ENCODE data around the gene ATG4D. TPM values are rescaled to one million over a fixed set of nuclear protein-coding genes. Genes with fewer than 3 reads are reported as not detected.
A peak's percentile ranks its signal among the peaks of the same experiment; 100 is the strongest.

The ATG4D gene
- total and polyA plus RNA-seq, 10 of the 15 experiments (the other 5 are each of a cell fraction or from before 2014, with no cell fraction given) = 0.39 to 28.7 (median 13.4) TPM

DNA sequence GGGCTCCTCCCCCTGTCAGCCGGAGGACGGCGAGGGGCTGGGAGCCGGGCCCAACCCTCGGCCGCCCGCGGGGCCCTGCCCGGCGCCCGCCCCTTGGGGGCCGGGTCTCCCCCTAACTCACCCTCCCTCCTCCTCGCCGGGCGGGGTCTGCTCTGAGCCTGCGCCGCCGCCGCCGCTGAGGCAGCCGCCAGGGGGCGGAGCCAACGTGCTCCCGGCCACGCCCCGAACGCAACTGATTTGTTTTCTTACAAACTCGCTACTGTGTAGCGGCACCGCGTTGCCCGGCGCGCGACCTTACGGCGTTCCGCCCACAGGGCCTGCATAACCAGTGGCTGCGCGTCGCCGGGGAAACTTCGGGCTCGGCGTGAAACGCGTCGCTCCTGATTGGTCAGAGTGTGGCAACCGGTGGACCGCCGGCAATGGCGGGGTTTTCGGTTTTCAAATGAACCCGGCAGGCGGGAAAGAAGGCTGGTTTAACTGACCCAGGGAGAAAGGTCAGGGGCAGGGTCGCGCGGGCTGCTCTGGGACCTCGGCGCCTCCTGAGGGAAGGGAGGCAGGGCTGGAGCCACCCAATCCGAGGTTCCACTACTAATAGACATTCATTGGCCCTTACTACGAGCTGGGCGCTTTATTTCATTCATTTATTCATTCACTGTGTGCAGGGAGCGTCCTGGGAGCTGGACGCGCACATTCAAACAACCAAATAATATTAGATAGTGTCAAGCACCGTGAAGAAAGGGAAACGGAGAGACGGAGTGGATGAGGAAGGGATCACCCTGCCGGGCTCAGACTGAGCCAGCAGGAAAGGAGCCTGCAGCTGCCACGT lies 25.3 kb downstream of the ATG4D start, which contains the start of gene CDKN2D (continued):
- TF ChIP-seq, protein P1, sequence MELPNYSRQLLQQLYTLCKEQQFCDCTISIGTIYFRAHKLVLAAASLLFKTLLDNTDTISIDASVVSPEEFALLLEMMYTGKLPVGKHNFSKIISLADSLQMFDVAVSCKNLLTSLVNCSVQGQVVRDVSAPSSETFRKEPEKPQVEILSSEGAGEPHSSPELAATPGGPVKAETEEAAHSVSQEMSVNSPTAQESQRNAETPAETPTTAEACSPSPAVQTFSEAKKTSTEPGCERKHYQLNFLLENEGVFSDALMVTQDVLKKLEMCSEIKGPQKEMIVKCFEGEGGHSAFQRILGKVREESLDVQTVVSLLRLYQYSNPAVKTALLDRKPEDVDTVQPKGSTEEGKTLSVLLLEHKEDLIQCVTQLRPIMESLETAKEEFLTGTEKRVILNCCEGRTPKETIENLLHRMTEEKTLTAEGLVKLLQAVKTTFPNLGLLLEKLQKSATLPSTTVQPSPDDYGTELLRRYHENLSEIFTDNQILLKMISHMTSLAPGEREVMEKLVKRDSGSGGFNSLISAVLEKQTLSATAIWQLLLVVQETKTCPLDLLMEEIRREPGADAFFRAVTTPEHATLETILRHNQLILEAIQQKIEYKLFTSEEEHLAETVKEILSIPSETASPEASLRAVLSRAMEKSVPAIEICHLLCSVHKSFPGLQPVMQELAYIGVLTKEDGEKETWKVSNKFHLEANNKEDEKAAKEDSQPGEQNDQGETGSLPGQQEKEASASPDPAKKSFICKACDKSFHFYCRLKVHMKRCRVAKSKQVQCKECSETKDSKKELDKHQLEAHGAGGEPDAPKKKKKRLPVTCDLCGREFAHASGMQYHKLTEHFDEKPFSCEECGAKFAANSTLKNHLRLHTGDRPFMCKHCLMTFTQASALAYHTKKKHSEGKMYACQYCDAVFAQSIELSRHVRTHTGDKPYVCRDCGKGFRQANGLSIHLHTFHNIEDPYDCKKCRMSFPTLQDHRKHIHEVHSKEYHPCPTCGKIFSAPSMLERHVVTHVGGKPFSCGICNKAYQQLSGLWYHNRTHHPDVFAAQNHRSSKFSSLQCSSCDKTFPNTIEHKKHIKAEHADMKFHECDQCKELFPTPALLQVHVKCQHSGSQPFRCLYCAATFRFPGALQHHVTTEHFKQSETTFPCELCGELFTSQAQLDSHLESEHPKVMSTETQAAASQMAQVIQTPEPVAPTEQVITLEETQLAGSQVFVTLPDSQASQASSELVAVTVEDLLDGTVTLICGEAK (IDR thresholded peaks at IDR 0.05; ENCODE audit: borderline replicate concordance) = no peak; the same call in 1 of the 2 replicates
- TF ChIP-seq SUPT20H (IDR thresholded peaks at IDR 0.05; ENCODE audit: borderline replicate concordance, control insufficient read depth, low read depth, low read length) (no peak), NFYB (IDR thresholded peaks at IDR 0.05; ENCODE audit: insufficient read depth, low read depth, low read length) (peak; percentile 91), CEBPB (IDR thresholded peaks at IDR 0.05; ENCODE audit: borderline replicate concordance in 1 of 2, low read depth in 2 of 2, low read length in 2 of 2) (peak in 1 of 2 experiments; percentile 43; a peak in 1 of 4 replicates), ZBED1 (IDR thresholded peaks at IDR 0.05; ENCODE audit: borderline replicate concordance) (no peak), IKZF1 (conservative IDR thresholded peaks at IDR 0.05) (no peak; the same call in 1 of the 2 replicates), DPF2 (IDR thresholded peaks at IDR 0.05) (0 out of 2 replicates have a peak, but pooled peaks have one; percentile 19), RUNX3 (IDR thresholded peaks at IDR 0.05; ENCODE audit: low read length) (peak; percentile 63), SMAD5 (IDR thresholded peaks at IDR 0.05; ENCODE audit: low read depth) (no peak), ZNF384 (IDR thresholded peaks at IDR 0.05; ENCODE audit: borderline replicate concordance, low read depth, low read length) (no peak), CBFB (IDR thresholded peaks at IDR 0.05; ENCODE audit: low read depth) (peak; percentile 68; the same call in 1 of the 2 replicates), SRF (IDR thresholded peaks at IDR 0.05; ENCODE audit: low read depth in 2 of 2, low read length in 2 of 2) (0 out of 4 replicates have a peak, but pooled peaks of 1 of the 2 experiments have one; percentile 14), ZNF207 (IDR thresholded peaks at IDR 0.05; ENCODE audit: borderline replicate concordance) (peak; percentile 76; the same call in 1 of the 2 replicates), RBBP5 (conservative IDR thresholded peaks at IDR 0.05) (no peak), ZNF622 (IDR thresholded peaks at IDR 0.05) (no peak), MXI1 (IDR thresholded peaks at IDR 0.05; ENCODE audit: low read depth, low read length) (peak; percentile 94), NFIC (IDR thresholded peaks at IDR 0.05; ENCODE audit: low read depth, low read length) (no peak), RCOR1 (conservative IDR thresholded peaks at IDR 0.05; ENCODE audit: low read depth, low read length) (no peak), ZNF274 (IDR thresholded peaks at IDR 0.05; ENCODE audit: insufficient read depth, insufficient read length) (no peak), SP1 (IDR thresholded peaks at IDR 0.05; ENCODE audit: low read depth, low read length) (peak; percentile 90)
- TF ChIP-seq, protein P2, sequence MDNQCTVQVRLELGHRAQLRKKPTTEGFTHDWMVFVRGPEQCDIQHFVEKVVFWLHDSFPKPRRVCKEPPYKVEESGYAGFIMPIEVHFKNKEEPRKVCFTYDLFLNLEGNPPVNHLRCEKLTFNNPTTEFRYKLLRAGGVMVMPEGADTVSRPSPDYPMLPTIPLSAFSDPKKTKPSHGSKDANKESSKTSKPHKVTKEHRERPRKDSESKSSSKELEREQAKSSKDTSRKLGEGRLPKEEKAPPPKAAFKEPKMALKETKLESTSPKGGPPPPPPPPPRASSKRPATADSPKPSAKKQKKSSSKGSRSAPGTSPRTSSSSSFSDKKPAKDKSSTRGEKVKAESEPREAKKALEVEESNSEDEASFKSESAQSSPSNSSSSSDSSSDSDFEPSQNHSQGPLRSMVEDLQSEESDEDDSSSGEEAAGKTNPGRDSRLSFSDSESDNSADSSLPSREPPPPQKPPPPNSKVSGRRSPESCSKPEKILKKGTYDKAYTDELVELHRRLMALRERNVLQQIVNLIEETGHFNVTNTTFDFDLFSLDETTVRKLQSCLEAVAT (IDR thresholded peaks at IDR 0.05) = no peak
- TF ChIP-seq, protein P3, sequence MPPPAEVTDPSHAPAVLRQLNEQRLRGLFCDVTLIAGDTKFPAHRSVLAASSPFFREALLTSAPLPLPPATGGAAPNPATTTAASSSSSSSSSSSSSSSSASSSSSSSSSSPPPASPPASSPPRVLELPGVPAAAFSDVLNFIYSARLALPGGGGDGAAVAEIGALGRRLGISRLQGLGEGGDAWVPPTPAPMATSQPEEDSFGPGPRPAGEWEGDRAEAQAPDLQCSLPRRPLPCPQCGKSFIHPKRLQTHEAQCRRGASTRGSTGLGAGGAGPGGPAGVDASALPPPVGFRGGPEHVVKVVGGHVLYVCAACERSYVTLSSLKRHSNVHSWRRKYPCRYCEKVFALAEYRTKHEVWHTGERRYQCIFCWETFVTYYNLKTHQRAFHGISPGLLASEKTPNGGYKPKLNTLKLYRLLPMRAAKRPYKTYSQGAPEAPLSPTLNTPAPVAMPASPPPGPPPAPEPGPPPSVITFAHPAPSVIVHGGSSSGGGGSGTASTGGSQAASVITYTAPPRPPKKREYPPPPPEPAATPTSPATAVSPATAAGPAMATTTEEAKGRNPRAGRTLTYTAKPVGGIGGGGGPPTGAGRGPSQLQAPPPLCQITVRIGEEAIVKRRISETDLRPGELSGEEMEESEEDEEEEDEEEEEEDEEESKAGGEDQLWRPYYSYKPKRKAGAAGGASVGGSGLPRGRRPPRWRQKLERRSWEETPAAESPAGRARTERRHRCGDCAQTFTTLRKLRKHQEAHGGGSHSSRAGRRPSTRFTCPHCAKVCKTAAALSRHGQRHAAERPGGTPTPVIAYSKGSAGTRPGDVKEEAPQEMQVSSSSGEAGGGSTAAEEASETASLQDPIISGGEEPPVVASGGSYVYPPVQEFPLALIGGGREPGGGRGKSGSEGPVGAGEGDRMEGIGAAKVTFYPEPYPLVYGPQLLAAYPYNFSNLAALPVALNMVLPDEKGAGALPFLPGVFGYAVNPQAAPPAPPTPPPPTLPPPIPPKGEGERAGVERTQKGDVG (CRISPR knock-in tag; IDR thresholded peaks at IDR 0.05) = no peak

Data from GM12878 (cell line).